NOMO-1 treated with dmso at 0.1 percent for 144 hours (cell line): ENCODE measurements around the gene GLIS1.

Experiments used
- DNase-seq: peaks from one replicate; lab custom pipeline; 2025; ENCODE audit not compliant: unreplicated experiment; lab: John Stamatoyannopoulos, UW

GLIS1 gene

DNA sequence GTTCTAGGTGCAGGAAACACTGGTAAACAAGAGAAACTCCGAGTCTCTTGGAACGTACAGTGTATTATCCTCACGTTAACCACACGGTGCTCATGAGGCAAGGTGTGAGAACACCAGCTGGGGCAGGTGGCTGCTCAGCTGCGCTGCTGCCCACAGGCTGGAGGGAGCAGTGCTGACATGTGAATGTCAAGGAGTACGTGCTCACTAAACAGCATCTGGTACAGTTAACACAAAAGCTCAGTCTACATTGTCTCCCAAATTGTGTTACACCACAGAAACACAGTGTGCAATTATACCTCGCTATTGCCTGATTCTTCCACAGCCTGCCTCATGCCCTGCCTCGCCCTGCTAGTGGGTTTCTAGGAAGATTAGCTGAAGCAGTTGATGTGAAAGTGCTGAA, 138.4 kb downstream of the GLIS1 start:
- no peak for DNase-seq

DNA sequence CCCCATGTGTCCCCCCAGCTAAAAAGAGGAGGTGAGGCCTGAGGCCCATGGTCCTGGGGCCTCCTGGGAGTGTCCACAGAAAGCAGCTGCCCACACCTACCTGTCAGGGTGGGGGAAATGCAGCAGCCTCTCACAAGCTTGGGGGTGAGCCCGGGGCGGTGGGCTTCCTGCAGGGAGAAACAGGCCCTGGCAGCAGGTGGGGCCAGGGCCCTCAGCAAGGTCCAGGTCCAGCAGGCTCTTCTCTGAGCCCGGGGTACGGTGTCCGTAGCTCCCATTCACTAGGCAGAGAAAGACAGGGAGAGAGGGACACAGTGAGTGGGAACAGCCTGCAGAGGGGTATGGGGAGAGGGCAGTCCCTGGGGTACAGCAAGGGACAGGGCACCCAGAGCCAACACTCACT, 139.0 kb downstream of the GLIS1 start:
- DNase-seq, result no peak

DNA sequence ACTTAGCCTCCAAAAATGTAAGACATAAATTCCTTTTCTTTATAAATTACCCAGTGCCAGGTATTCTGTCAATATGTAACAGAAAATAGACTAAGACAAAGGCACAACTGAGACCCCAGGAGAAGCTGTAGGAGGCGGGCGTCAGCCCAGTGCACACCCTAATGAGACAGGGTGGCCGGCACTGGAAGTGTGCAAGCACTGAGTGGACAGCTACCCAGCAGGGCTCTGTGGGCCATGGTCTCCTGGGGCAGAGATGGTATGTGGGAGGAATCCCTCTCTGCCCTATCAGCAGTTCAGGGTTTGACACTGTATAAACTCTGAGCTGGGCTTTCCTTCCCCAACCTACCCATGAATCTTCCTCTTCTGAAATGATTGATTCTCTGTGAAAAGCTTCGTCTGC, 139.5 kb downstream of the GLIS1 start:
- DNase-seq, result no peak

DNA sequence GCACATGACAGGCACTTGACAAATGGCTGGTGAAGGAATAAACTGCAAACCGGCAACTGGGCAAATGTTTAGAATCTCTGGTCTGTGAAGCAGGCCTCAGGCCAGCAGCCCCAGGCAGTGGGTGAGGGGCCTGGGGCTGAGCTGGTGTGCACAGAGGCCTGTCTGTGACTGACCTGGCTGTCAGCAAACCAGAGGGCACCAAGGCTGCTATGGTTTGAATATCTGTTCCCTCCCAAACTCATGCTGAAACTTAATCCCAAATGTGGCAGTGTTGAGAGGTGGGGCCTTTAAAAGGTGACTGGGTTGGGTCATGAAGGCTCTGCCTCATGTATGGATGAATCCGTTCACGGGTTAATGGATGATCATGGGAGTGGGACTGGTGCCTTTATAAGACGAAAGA, 140.0 kb downstream of the GLIS1 start:
- no peak for DNase-seq

DNA sequence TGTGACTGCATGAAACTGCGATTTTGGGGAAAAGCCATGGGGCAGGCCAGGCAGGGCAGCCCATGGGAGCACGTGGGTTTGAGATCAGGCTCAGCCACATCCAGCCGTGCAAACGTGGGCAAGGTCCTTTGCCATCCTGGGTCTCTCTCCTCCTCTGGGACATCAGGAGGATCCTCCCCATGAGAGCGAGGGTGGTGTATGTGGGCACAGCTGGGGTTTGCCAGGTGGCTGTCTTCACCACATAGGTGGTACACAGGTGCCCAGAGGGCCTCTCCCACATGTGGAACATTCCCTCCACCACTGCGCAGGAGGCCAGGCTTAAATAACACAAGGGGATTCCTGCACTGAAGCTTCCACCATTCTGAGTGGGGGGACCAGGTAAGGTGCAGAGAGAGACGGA, 143.1 kb downstream of the GLIS1 start:
- DNase-seq, result no peak

DNA sequence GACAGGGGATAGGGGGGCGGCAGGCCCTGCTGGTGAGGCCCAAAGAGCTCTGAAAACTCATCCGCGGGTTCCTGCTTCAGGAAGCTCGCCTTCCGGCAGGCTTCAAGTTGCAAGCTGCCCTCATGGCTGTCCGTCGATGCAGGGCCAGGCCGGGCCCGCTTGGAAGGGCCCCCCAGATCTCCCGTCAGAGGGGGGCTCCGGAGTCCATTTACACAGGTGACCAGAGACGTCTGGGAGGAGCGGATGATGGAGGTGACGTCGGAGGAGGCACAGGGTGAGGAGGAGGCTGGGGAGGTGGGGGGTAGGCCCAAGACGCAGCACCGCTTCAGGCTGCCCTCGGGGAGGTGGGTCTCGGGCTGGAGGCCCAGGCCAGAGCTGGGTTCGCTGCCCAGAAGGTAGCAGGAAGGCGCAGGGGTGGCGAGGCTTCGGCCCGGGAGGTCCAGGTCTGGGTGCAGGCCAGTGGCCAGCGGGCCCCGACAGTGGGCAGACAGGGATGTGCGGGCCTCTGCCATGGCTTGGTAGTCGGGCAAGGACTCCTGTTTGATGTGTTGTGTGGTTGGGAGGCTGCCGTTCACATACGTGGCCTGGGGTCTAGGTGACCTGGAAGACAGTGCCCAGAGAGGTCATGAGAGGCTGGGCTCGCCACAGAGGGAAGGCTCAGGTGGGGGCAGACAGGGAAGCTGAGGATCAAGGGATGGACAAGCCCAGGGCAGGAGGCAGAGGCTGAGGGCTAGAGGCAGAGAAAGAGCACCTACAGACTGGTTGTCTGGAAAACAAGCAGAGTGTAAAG, 144.4 kb downstream of the GLIS1 start:
- DNase-seq, result no peak

DNA sequence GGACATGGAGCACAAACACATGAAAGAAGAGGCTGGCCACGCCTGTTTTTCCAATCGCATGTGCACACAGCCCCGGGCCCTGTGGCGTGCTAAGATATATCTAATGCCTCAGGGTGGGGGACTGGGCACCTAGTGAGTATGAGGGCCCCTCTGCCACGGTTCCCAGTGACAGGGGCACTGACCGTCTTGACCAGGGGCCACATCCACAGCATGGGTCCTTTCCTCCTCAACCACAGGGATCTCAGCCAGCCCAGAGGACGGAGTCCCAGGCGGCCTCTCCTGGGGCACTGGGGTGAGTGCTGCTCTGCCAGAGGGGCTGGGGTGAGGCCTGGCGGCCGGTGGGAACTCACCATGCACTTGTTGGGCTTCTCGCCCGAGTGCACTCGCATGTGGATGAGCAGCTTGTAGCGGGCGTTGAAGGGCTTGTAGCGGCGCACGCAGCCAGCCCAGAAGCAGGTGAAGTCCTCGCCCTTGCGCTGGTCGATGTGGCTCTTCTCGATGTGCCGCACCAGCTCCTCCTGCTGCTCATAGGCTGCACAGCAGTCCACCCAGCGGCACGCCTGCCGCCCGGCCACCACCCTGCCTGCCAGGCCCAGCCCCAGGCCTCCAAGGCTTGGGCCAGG, 145.1 kb downstream of the GLIS1 start:
- DNase-seq, result no peak

DNA sequence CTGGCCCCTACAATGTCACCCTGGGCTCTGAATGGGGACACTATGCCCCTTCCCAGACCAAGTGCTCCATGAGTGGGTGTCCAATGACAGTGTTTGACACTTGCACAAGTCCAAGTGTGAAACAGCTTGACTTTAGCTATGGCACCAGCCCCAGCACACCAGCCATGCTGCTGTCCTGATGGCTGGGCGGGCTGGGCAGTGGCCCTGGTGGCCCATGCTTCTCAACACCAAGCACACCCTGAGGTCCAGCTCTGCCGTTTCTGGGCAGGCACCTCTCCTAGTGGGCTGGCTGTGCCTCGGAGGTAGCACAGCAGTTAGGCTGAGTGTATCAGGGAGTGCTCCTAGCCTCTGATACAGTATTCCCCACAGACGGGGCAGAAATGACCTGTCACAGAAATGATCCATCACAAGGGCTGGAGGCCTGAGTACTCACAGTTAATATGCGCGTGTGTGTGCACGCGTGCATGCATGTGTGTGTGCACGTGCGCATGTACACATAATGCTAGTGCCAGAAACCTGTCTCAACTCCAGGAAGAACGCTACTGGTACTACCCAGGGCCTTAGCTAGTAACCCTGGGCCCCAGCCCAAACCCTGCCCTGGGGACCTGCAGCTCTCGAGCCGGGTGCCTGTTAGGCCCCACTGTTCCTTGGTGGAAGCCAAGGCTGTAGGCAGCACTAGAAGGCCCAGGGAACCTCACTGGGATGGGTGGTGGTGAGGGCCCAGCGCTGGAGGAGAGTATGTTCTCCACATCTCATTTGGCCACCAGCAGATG, 145.8 kb downstream of the GLIS1 start:
- DNase-seq, result no peak

DNA sequence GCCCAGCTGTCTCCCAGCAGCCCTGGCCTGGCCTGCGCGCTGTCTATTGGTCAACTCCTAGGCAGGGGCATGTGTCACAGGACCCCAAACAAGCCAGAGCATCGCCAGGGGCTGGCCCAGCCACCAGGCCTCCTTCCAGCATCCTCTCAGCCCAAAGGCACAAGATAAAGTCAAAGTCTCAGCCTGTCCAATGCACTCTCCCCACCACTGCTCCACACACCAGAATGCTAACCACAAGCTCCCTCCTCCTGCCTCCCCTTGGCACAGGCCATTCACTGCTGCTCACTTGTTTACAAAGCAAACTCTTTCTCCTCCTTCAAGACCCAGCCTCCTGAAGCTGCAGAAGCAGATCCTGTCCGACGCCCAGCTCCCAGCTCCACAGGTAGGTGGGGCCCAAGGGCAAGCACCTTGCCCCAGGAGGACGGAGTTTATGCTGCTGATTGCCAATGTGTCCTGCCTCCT, 146.4 kb downstream of the GLIS1 start:
- no peak for DNase-seq

DNA sequence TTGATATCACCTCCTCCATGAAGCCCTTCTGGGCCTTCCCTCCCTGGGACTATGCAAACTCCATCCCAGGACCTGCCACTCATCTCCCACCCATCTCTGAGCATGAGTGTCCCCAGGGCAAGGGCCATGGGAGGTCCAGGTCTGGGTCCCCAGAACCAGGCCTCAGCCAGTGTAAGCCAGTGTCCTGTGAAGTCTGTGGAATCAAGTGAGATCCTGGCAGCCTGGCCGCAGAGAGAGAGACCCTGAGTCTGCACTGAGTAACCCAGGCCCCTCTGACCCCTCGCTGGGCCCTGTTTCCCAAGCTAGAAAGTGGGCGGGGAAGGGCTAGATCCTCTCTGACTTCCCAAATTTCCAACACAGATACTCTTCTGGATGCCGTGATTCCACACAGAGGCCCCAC, 147.0 kb downstream of the GLIS1 start:
- no peak for DNase-seq

DNA sequence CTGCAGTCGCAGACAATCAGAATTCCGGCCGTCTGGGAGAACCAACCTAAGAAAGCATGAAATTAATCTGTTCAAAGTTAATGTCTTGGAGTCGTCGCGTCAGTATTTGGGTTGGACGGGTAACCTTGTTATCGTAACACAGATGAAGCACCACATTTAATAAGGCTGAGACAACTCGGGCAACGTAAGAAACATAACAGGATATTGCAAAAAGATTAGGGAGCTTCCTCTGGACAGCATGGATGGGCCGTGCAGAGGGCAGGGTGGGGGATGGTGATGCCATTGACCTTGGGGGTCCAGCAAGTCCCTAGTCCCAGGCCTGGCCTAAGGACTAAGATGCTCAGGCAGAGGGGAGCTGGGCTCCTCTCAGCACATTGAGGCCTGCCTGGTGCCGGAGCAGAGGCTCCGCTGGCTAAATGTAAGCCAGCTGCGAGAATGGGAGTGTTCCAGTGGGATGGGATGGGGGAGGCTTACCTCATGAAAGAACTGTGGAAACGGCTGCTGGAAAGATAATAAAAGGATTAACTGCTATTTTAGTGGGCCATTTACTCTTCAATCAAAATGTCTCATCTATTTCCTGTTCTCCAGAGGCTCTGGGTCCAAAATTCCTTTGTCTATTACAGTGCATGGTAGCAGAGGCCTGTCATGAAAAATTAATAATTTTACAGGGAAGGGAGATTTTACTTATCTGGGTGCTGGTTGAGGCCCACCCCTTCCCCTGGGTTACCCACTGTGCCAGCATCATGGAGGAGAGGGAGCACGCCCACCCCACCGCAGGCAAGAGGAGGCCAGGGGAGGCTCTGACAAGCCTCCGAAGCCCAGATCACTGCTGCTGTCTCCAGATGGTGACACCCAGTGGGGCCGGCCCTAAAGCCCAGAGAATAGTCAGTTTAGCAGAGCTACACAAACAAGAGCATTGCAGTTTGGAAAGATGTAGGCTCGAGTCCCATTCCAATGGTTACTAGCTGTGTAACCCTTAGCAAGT, 148.1 kb downstream of the GLIS1 start:
- DNase-seq, result no peak

DNA sequence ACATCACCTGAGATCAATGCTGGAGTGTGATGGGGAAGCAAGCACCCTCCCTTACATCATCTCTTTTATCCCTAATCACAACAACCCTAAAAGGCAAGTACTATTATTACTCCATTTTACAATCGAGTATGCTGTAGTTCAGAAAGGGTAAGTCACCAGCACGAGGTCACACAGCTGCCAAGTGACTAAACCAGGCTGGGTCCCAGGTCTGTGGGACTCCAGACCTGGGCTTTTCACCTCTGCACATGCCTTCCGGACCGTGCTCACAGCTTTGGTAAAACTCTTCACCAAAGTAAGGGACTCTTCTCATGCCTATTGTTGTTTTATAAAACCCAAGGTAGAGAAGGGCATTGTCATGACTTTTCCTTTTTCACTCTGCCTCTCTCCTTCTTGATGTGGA, 148.9 kb downstream of the GLIS1 start:
- DNase-seq, result no peak

DNA sequence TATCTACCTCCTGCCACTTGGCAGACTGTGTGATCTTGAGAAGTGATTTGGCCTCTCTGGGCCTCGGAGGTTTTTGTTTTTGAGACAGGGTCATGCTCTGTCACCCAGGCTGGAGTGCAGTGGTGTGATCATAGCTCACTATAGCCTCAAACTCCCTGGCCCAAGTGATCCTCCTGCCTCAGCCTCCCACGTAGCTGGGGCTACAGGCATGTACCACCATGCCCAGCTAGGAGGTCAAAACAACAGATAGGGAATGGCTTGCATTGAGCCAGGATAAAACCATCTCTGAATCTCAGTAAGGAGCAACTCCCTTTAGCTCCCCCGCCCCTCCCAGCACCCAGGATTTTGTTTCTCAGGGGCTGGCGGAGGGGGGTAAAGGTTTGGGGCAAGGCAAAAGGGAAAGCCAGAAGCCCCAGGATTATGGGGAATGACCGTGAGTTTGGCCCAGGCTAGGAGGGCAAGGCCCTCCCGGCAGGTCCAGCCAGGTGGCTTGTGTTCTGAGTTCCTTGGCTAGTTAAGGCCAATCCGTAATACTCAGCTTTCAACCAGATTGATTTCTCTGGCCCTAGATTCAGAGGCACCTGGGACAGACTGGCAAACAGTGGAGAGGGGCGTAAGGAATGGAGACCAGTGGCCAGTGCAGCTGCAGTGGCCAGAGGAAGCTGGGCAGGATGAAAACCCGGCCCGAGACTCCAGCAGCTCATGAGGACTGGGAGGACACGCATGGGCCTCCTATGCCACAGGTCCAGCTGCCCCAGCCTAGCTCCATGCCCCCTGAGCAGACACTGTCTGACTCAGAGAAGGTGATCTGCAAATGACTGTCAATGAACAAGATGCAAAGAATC, 149.7 kb downstream of the GLIS1 start:
- no peak for DNase-seq

DNA sequence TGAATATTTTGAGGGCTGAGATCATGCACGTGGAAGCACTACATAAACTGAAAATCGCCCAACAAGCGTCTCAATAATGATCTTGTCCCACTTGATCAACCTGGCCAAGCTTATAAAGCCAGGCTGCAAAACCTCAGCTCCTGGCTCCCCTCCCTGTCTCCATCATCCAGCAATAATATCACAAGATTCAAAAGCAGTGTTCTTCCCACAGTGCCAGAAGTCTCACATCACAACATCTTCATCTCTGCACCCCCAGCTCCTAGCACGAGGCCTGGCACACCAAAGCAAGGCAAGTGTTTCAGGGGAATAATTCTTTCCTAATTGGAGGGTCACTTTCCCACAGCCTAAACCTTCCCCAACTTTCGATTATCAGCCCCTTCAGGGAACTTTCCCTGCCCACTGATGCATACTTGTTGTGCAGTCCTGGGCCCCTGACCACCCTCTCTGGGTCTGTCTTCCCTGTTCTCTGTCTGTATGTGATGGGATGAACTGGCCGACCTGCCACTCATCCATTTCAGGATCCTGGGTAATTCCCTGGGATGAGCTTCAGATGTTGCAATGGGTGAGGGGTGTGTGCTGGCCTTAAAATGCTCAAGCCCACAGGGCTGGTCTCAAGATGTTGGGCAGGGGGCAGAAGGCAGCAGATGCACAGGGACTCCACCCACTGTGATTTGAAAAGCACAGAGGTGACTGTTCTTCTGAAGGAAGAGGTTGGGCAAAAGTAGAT, 150.7 kb downstream of the GLIS1 start:
- no peak for DNase-seq

DNA sequence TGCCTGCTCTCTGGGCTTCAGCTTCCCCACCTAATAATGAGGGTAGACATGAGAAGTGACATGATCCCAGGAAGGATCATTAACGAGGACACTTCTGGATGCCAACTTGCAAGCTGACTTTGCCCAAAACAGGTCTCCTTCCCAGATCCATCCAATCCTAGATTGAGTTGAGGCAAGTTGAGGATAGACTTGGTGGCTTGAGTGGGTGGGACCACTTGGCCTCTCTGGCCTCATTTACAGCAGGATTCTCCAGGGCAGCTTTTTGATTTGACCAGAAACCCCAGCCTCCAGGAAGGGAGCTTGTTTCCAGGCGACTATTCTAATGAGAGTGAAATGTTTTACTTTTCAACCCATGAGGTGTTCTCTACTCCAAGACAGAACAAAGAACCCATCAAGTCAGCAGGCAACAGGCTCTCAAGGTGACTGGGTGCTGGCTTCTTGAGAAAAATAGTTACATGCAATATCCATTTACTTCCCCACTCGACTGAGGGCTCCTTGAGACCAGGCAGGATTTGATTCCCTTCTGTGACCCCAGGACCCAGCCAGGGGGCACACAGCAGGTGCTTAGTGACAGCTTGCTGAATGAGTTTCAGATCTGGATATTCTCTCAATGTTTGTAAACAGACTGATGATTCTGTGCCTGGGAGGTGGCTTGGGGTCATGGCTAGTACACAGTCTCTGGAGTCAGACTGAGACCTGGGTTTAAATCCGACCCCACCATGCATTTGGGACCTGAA, 151.5 kb downstream of the GLIS1 start:
- no peak for DNase-seq

DNA sequence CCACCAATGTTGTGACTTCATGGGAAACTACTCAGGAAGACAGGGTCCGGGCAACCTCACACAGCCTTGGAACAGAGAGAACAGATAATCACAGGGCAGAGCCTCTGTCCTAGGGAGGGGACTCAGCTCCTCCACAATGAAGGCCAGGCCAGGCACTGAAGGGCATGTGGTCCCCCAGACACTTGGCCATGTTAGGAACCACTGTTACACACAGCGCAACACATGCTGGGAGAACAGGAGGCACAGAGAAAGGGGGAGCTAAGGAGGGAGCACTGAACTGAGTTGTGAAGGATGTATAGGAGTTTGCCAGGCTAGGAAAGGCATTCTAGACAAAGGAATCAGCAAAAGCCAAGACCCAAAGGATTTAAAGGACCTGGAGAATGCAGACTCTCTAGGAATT, 152.2 kb downstream of the GLIS1 start:
- DNase-seq, result no peak

DNA sequence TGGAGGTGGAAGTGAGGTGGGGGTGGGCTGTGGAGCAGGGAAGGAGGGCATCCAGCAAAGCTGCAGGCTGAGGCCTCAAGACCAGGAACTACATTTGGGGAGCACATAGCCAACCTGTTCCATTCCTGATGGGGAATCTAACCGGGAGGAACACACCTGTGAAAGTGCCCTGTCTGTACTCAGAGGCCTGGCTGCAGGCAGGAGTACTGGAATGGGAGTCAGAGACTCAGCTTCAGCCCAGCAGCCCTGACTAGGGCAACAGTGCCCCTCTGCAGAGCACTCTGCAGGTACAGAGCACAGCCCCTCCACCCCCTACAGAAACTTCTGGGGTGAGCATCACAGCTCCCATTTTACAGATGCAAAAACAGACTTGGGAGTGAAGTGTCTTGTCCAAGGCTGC, 153.4 kb downstream of the GLIS1 start:
- DNase-seq, result no peak

DNA sequence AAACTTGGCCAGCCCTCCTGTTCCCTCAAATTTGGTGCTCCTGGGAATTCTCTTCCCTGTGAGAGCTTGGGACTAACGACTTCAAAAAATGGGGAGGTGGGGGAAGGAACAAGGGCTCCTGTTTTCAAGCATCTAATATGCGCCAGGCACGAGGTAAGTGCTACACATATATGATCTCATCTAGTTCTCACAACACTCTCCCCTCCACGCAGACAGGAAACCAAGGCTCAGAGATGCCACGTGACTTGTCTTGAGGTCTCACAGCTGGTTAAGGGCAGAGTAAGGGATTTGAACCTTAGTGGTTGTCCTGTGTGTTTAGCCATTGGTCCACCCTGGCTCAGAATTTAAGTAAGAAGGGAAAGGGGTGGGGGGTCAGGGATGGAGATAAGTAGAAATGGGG, 153.8 kb downstream of the GLIS1 start:
- DNase-seq, result no peak

DNA sequence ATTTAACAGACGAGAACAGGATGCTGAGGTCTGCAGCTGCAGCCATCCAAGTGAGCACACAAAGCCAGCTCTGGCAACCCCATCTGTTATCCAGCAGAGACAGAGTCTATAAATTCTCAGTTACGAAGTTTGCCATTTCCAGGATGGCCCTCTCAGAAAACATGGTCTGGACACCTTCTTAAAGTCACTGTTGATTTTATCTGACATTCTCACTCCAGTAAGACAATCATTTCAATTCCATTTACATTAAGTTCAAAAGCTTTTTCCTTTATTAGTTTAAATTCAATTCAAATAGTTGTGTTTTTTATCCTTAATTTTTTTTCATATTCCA, 154.2 kb downstream of the GLIS1 start:
- DNase-seq, result no peak
